Neuronal stem cell (in vitro differentiated cells): ENCODE results near the gene C2orf42.

Experiments
- DNase-seq: peaks from one replicate; pipeline ENCODE4 v3.0.0-alpha.2; 2013; ENCODE audit warnings: low spot score
- H2AFZ ChIP-seq: one replicate; pipeline ENCODE4 v1.6.1; 2013; ENCODE audit warnings: mild to moderate bottlenecking, low read length, inconsistent platforms
- H2AK5ac ChIP-seq: 2 replicates; pipeline ENCODE4 v1.6.1; 2013; ENCODE audit warnings: low read depth, mild to moderate bottlenecking, inconsistent platforms, low read length, moderate library complexity, mixed read lengths
- H2BK120ac ChIP-seq: 2 replicates; pipeline ENCODE4 v1.6.1; 2013; ENCODE audit warnings: low read depth, mild to moderate bottlenecking, inconsistent platforms, low read length, moderate library complexity, mixed read lengths
- H2BK12ac ChIP-seq: one replicate; pipeline ENCODE4 v1.6.1; 2013; ENCODE audit warnings: low read length, inconsistent platforms
- H2BK15ac ChIP-seq: 2 replicates; pipeline ENCODE4 v1.6.1; 2013; ENCODE audit warnings: mild to moderate bottlenecking, low read length, inconsistent platforms, mixed read lengths
- H2BK5ac ChIP-seq: one replicate; pipeline ENCODE4 v1.6.1; 2013; ENCODE audit warnings: inconsistent platforms, mild to moderate bottlenecking, low read length, moderate library complexity
- H3K14ac ChIP-seq: one replicate; pipeline ENCODE4 v1.6.1; 2013; ENCODE audit warnings: low read length, inconsistent platforms
- H3K18ac ChIP-seq: 2 replicates; pipeline ENCODE4 v1.6.1; 2013; ENCODE audit warnings: low read length, inconsistent platforms
- H3K23ac ChIP-seq: 2 replicates; pipeline ENCODE4 v1.6.1; 2013; ENCODE audit warnings: low read depth, mild to moderate bottlenecking, mixed read lengths, low read length, inconsistent platforms; ENCODE audit not compliant: poor library complexity
- H3K27ac ChIP-seq: replicated peaks from 3 replicates; pipeline ENCODE4 v1.5.1; 2013; ENCODE audit warnings: low read length, inconsistent platforms
- H3K27me3 ChIP-seq, 3 experiments: 2 replicates each; pipeline ENCODE4 v1.6.1; 2013; ENCODE audit warnings: low read length in 3 of 3, mild to moderate bottlenecking in 2 of 3, inconsistent platforms in 1 of 3, low read depth in 1 of 3, mixed read lengths in 1 of 3, moderate library complexity in 1 of 3; ENCODE audit not compliant: control insufficient read depth in 3 of 3, insufficient read depth in 3 of 3
- H3K36me3 ChIP-seq, 2 donors: replicated peaks in 1 of 2; 2 replicates each; pipeline ENCODE4 v1.6.1; 2013; ENCODE audit warnings: low read length in 2 of 2; ENCODE audit not compliant: control insufficient read depth in 2 of 2, insufficient read depth in 2 of 2
- H3K4ac ChIP-seq: 2 replicates; pipeline ENCODE4 v1.6.1; 2013; ENCODE audit warnings: inconsistent platforms, mild to moderate bottlenecking, low read length, moderate library complexity
- H3K4me1 ChIP-seq, 2 donors: 1 replicate in 1 of 2; 2 replicates in 1 of 2; pipeline ENCODE4 v1.6.1; 2013; ENCODE audit warnings: low read length in 2 of 2, low read depth in 1 of 2; ENCODE audit not compliant: control insufficient read depth in 2 of 2, insufficient read depth in 1 of 2
- H3K4me2 ChIP-seq: one replicate; pipeline ENCODE4 v1.6.1; 2013; ENCODE audit warnings: mild to moderate bottlenecking, low read length, inconsistent platforms; ENCODE audit not compliant: insufficient read depth, poor library complexity, severe bottlenecking
- H3K4me3 ChIP-seq, 2 donors: 2 replicates each; pipeline ENCODE4 v1.5.1; 2013; ENCODE audit warnings: low read length in 2 of 2, mild to moderate bottlenecking in 2 of 2, inconsistent platforms in 1 of 2, moderate library complexity in 1 of 2
- H3K79me1 ChIP-seq: one replicate; pipeline ENCODE4 v1.6.1; 2013; ENCODE audit warnings: low read depth, mild to moderate bottlenecking, inconsistent platforms, low read length, moderate library complexity
- H3K9ac ChIP-seq: one replicate; pipeline ENCODE4 v1.6.1; 2013; ENCODE audit warnings: mild to moderate bottlenecking, low read depth, low read length, inconsistent platforms; ENCODE audit not compliant: poor library complexity
- H3K9me3 ChIP-seq, 2 donors: replicated peaks in 1 of 2; 2 replicates each; pipeline versions ENCODE3 to v1.6.1; 2013; ENCODE audit warnings: low read length in 2 of 2, mild to moderate bottlenecking in 2 of 2, inconsistent platforms in 1 of 2, low read depth in 1 of 2, mixed read lengths in 1 of 2, moderate library complexity in 1 of 2; ENCODE audit not compliant: control insufficient read depth in 2 of 2, insufficient read depth in 1 of 2
- H4K8ac ChIP-seq: one replicate; pipeline ENCODE4 v1.6.1; 2013; ENCODE audit warnings: low read depth, mild to moderate bottlenecking, inconsistent platforms, low read length, moderate library complexity
- H4K91ac ChIP-seq: one replicate; pipeline ENCODE4 v1.6.1; 2013; ENCODE audit warnings: low read length, low read depth, mild to moderate bottlenecking, inconsistent platforms; ENCODE audit not compliant: poor library complexity
- WGBS, 2 donors: extraction: QIAGEN DNeasy Blood & Tissue Kit; methylation state at CpG; one replicate each; pipeline ENCODE4 v1.1.7; 2013; ENCODE audit warnings: missing lambda C conversion rate in 2 of 2, mixed read lengths in 1 of 2; ENCODE audit not compliant: insufficient read length in 2 of 2, insufficient replicate concordance in 1 of 2; ENCODE audit errors: extremely low coverage in 2 of 2; 5-methylcytosine and 5-hydroxymethylcytosine counted together

Gene C2orf42

GRCh38 chr2:70201831-70202230 is 11.0 kb upstream of the C2orf42 start:
- Histone ChIP-seq H3K4me2 (no peak overlapping the region), H3K9ac (no peak overlapping the region), H3K4me1 (peaks cover 0 to 1% of the 10 kb centered on the region in 2 donors), H3K9me3 (peaks cover 0 to 2% of the 10 kb centered on the region in 2 donors), H3K14ac (peak overlapping the region; percentile 56), H2BK5ac (peak overlapping the region; percentile 39), H2BK15ac (no peak overlapping the region), H3K79me1 (no peaks in the 10 kb centered on the region), H2BK120ac (no peak overlapping the region), H3K23ac (peak overlapping the region; percentile 65), H2AK5ac (no peak overlapping the region), H3K4me3 (no peak overlapping the region), H3K36me3 (peaks cover 0 to 1% of the 10 kb centered on the region in 2 donors), H2BK12ac (no peak overlapping the region), H3K18ac (peak overlapping the region; percentile 48), H4K8ac (no peak overlapping the region), H4K91ac (no peak overlapping the region), H3K27ac (no peak overlapping the region), H3K27me3 (peaks cover 0 to 2% (median 0%) of the 10 kb centered on the region in 3 experiments), H3K4ac (peak overlapping the region; percentile 53), H2AFZ (no peak overlapping the region)
- no peak for DNase-seq
- no CpG with 5 or more reads among the region's 6 CpGs for WGBS, 2 donors

GRCh38 chr2:70201225-70201768 is 10.5 kb upstream of the C2orf42 start:
- peaks cover 0 to 2% (median 0%) of the 10 kb centered on the region in 3 experiments for H3K27me3 ChIP-seq
- H2BK15ac ChIP-seq: no peak overlapping the region
- no peak overlapping the region for H3K27ac ChIP-seq
- no peak overlapping the region for H4K91ac ChIP-seq
- H3K4ac ChIP-seq: no peak overlapping the region
- peaks cover 0 to 2% of the 10 kb centered on the region in 2 donors for H3K9me3 ChIP-seq
- H4K8ac ChIP-seq: no peak overlapping the region
- H3K18ac ChIP-seq: no peak overlapping the region
- no peaks in the 10 kb centered on the region for H3K79me1 ChIP-seq
- no peak overlapping the region for H3K4me3 ChIP-seq
- no peak overlapping the region for H3K4me2 ChIP-seq
- H3K23ac ChIP-seq: no peak overlapping the region
- H3K4me1 ChIP-seq: peaks cover 0 to 1% of the 10 kb centered on the region in 2 donors
- H2AFZ ChIP-seq: no peak overlapping the region
- peaks cover 0 to 1% of the 10 kb centered on the region in 2 donors for H3K36me3 ChIP-seq
- no peak overlapping the region for H2BK120ac ChIP-seq
- H2AK5ac ChIP-seq: no peak overlapping the region
- no peak for DNase-seq
- H2BK12ac ChIP-seq: no peak overlapping the region
- no peak overlapping the region for H2BK5ac ChIP-seq
- no CpG with 5 or more reads among the region's 3 CpGs for WGBS, 2 donors
- H3K9ac ChIP-seq: no peak overlapping the region
- H3K14ac ChIP-seq: no peak overlapping the region

GRCh38 chr2:70199320-70199864 is 8.6 kb upstream of the C2orf42 start:
- Histone ChIP-seq H4K8ac (no peak overlapping the region), H3K4ac (no peak overlapping the region), H3K9ac (no peak overlapping the region), H3K14ac (no peak overlapping the region), H3K36me3 (peaks cover 0 to 1% of the 10 kb centered on the region in 2 donors), H3K18ac (peak overlapping the region; percentile 76), H3K9me3 (peaks cover 0 to 2% of the 10 kb centered on the region in 2 donors), H2BK15ac (no peak overlapping the region), H3K4me3 (no peak overlapping the region), H2AK5ac (no peak overlapping the region), H3K79me1 (no peaks in the 10 kb centered on the region), H3K4me2 (no peak overlapping the region), H2BK5ac (no peak overlapping the region), H3K27me3 (peaks cover 0 to 2% (median 0%) of the 10 kb centered on the region in 3 experiments), H3K23ac (no peak overlapping the region), H2BK120ac (no peak overlapping the region), H3K27ac (no peak overlapping the region), H4K91ac (no peak overlapping the region), H2AFZ (no peak overlapping the region), H2BK12ac (no peak overlapping the region), H3K4me1 (peaks cover 0 to 1% of the 10 kb centered on the region in 2 donors)
- DNase-seq: no peak
- WGBS, 2 donors: no CpG with 5 or more reads among the region's 4 CpGs

GRCh38 chr2:70192516-70192915 is 1.7 kb upstream of the C2orf42 start:
- no peaks in the 10 kb centered on the region for H3K4me1 ChIP-seq
- H3K18ac ChIP-seq: no peak overlapping the region
- H4K91ac ChIP-seq: no peak overlapping the region
- no peak overlapping the region for H2BK12ac ChIP-seq
- no peak overlapping the region for H2BK120ac ChIP-seq
- no peak overlapping the region for H3K9ac ChIP-seq
- H3K79me1 ChIP-seq: no peaks in the 10 kb centered on the region
- no peak overlapping the region for H2AFZ ChIP-seq
- no peak for DNase-seq
- no CpG with 5 or more reads among the region's 5 CpGs for WGBS, 2 donors
- H2BK5ac ChIP-seq: no peak overlapping the region
- H2BK15ac ChIP-seq: no peak overlapping the region
- H3K4me2 ChIP-seq: no peak overlapping the region
- no peak overlapping the region for H3K23ac ChIP-seq
- no peak overlapping the region for H2AK5ac ChIP-seq
- no peak overlapping the region for H3K4ac ChIP-seq
- no peak overlapping the region for H4K8ac ChIP-seq
- no peaks in the 10 kb centered on the region for H3K9me3 ChIP-seq
- H3K27me3 ChIP-seq: no peaks in the 10 kb centered on the region
- no peaks in the 10 kb centered on the region for H3K36me3 ChIP-seq
- no peak overlapping the region for H3K4me3 ChIP-seq
- H3K27ac ChIP-seq: no peak overlapping the region
- H3K14ac ChIP-seq: no peak overlapping the region
